DND-41 (cell line): ENCODE measurements around the gene TSHR.

Source experiments
- ATAC-seq: fragments of 200-7000 bp; cut with Tn5 transposase; 3 replicates; pipeline ENCODE4 v1.9.1; 2021; ENCODE audit warnings: low read depth; ENCODE audit not compliant: insufficient read depth
- DNase-seq: peaks from one replicate; pipeline ENCODE4 v3.0.0-alpha.2; 2020
- H2AFZ ChIP-seq: 2 replicates; pipeline ENCODE4 v1.6.0; 2012; ENCODE audit warnings: low read depth, low read length
- H3K27ac ChIP-seq: 2 replicates; pipeline ENCODE4 v1.5.1; 2012; ENCODE audit warnings: low read length, inconsistent platforms
- H3K27me3 ChIP-seq: fragments of 200-600 bp; sonication (generic); 2 replicates; pipeline ENCODE4 v1.6.0; 2012; ENCODE audit warnings: low read length, mild to moderate bottlenecking, inconsistent platforms; ENCODE audit not compliant: insufficient read depth, poor library complexity
- H3K36me3 ChIP-seq: 2 replicates; pipeline ENCODE4 v1.5.1; 2012; ENCODE audit warnings: low read length, inconsistent platforms; ENCODE audit not compliant: insufficient read depth
- H3K4me1 ChIP-seq: 2 replicates; pipeline ENCODE4 v1.5.1; 2012; ENCODE audit warnings: mild to moderate bottlenecking, low read length; ENCODE audit not compliant: insufficient read depth
- H3K4me2 ChIP-seq: 2 replicates; pipeline ENCODE4 v1.6.0; 2012; ENCODE audit warnings: mild to moderate bottlenecking, moderate library complexity, low read length, inconsistent platforms; ENCODE audit not compliant: insufficient read depth
- H3K4me3 ChIP-seq, 2 experiments: fragments of 200-600 bp in 1 of 2; shearing (Covaris generic) in 1 of 2; 2 replicates each; pipeline ENCODE4 v1.5.1; 2012 to 2016; ENCODE audit warnings: inconsistent platforms in 2 of 2, low read length in 2 of 2, mild to moderate bottlenecking in 2 of 2, low read depth in 1 of 2, moderate library complexity in 1 of 2
- H3K79me2 ChIP-seq: 2 replicates; pipeline ENCODE4 v1.6.0; 2012; ENCODE audit warnings: low read length, inconsistent platforms; ENCODE audit not compliant: insufficient read depth
- H3K9ac ChIP-seq: 2 replicates; pipeline ENCODE4 v1.6.0; 2012; ENCODE audit warnings: low read depth, mild to moderate bottlenecking, inconsistent platforms, low read length, moderate library complexity
- H3K9me3 ChIP-seq: 2 replicates; pipeline ENCODE4 v1.5.1; 2012; ENCODE audit warnings: low read length, moderate library complexity, mild to moderate bottlenecking, inconsistent platforms; ENCODE audit not compliant: insufficient read depth, severe bottlenecking
- H4K20me1 ChIP-seq: 2 replicates; pipeline ENCODE4 v1.6.0; 2012; ENCODE audit warnings: low read length; ENCODE audit not compliant: insufficient read depth
- CTCF ChIP-seq: IDR thresholded peaks from 2 replicates; pipeline ENCODE4 v1.5.1; 2012; ENCODE audit warnings: borderline replicate concordance, low read length, moderate library complexity, mild to moderate bottlenecking; ENCODE audit not compliant: poor library complexity, severe bottlenecking; ENCODE audit errors: extremely low read depth
- EZH2 ChIP-seq: IDR thresholded peaks from 3 replicates; pipeline ENCODE4 v1.6.1; 2012; ENCODE audit warnings: borderline replicate concordance, low read depth, mild to moderate bottlenecking, moderate library complexity, low read length, inconsistent platforms; ENCODE audit not compliant: severe bottlenecking

The TSHR gene

GRCh38 chr14:80941241-80942185 lies 13.9 kb upstream of the TSHR start, which contains the start of gene CEP128:
Gene CEP128, minus strand, starts transcription at chr14:80941738.
- TF ChIP-seq EZH2 (no peak), CTCF (no peak)
- H3K4me1 ChIP-seq: peaks cover 49% of the 10 kb centered on the region
- H2AFZ ChIP-seq: peak within 1 kb of the TSS; percentile 87
- peak within 1 kb of the TSS; percentile 71 to 73 for H3K4me3 ChIP-seq
- no peaks in the 10 kb centered on the region for H3K27me3 ChIP-seq
- peak within 1 kb of the TSS; percentile 88 for H3K27ac ChIP-seq
- peak within 1 kb of the TSS; percentile 69 for H3K9ac ChIP-seq
- H3K4me2 ChIP-seq: peak within 1 kb of the TSS; percentile 91
- DNase-seq: peak; percentile 94
- peaks cover 19% of the 10 kb centered on the region for H3K36me3 ChIP-seq
- no peaks in the 10 kb centered on the region for H3K9me3 ChIP-seq
- H4K20me1 ChIP-seq: no peaks in the 10 kb centered on the region
- peak; percentile 94 for ATAC-seq
- H3K79me2 ChIP-seq: peaks cover 67% of the 10 kb centered on the region

GRCh38 chr14:80942191-80942600 lies 13.2 kb upstream of the TSHR start:
- Histone ChIP-seq H3K79me2 (peaks cover 66% of the 10 kb centered on the region), H3K4me3 (peak overlapping the region; percentile 71 to 73), H2AFZ (peak overlapping the region; percentile 87), H3K4me2 (peak overlapping the region; percentile 91), H3K27me3 (no peaks in the 10 kb centered on the region), H4K20me1 (no peaks in the 10 kb centered on the region), H3K4me1 (peaks cover 49% of the 10 kb centered on the region), H3K9me3 (no peaks in the 10 kb centered on the region), H3K9ac (peak overlapping the region; percentile 69), H3K27ac (peak overlapping the region; percentile 88), H3K36me3 (peaks cover 18% of the 10 kb centered on the region)
- no peak for DNase-seq
- ATAC-seq: peak; percentile 24; the same call in 2 of the 3 replicates
- no peak for TF ChIP-seq CTCF

GRCh38 chr14:80944861-80945617 lies 10.4 kb upstream of the TSHR start:
- H3K9ac ChIP-seq: no peak overlapping the region
- H3K79me2 ChIP-seq: peaks cover 56% of the 10 kb centered on the region
- H3K36me3 ChIP-seq: peaks cover 7% of the 10 kb centered on the region
- DNase-seq (no peak), ATAC-seq (no peak)
- H3K4me3 ChIP-seq: no peak overlapping the region
- no peaks in the 10 kb centered on the region for H3K27me3 ChIP-seq
- H3K4me2 ChIP-seq: no peak overlapping the region
- H3K27ac ChIP-seq: no peak overlapping the region
- TF ChIP-seq CTCF: no peak
- no peak overlapping the region for H2AFZ ChIP-seq
- H3K9me3 ChIP-seq: no peaks in the 10 kb centered on the region
- peaks cover 28% of the 10 kb centered on the region for H3K4me1 ChIP-seq
- no peaks in the 10 kb centered on the region for H4K20me1 ChIP-seq
